GM12892 (cell line): ENCODE data around the gene TMEM121.

Source experiments
- POLR2A ChIP-seq: IDR thresholded peaks from 2 replicates; pipeline ENCODE4 v1.6.1; 2011; ENCODE audit warnings: low read depth, low read length, control low read depth
- POLR2AphosphoS5 ChIP-seq: IDR thresholded peaks from 2 replicates; pipeline ENCODE4 v1.6.1; 2011; ENCODE audit warnings: low read depth, low read length, control low read depth
- TAF1 ChIP-seq: IDR thresholded peaks from 2 replicates; pipeline ENCODE4 v1.6.1; 2011; ENCODE audit warnings: low read depth, mild to moderate bottlenecking, control low read depth, low read length, borderline replicate concordance

DNA sequence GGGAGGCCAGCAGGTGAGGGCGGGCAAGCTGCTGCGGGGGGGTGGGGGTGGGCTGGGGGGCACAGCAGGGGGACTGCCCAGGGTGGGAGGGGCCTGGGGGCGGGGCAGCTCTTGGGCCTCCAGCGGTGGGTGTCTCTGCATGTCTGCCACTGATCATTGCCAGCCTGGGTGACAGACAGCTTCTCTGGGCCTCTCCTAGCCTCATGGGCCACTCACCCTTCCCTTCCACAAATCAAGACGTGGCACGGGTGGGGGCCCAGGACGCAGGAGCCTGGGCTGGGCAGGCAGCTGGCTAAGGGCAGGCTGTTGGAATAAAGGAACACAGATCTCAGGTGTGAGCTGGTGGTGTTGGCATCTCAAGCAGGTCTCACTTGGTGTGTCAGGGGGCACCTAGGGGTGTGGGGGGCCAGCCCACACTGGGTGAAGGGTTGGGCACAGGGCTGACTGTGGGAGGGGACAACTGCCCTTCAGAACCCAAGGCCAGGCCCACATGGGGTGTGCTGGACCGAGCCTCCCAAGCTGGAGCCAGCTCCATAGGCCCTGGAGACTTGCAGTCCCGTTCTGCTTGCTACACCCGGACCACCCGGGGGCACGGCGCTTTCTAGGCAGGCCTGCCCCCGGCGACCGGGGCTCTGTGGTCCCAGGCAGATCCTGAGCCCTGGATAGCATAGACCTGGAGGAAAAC is 32.3 kb upstream of the TMEM121 start:
- TF ChIP-seq POLR2A (no peak), POLR2AphosphoS5 (no peak), TAF1 (no peak)
